ENCODE measurements around the gene KCNIP1.

The KCNIP1 gene

DNA sequence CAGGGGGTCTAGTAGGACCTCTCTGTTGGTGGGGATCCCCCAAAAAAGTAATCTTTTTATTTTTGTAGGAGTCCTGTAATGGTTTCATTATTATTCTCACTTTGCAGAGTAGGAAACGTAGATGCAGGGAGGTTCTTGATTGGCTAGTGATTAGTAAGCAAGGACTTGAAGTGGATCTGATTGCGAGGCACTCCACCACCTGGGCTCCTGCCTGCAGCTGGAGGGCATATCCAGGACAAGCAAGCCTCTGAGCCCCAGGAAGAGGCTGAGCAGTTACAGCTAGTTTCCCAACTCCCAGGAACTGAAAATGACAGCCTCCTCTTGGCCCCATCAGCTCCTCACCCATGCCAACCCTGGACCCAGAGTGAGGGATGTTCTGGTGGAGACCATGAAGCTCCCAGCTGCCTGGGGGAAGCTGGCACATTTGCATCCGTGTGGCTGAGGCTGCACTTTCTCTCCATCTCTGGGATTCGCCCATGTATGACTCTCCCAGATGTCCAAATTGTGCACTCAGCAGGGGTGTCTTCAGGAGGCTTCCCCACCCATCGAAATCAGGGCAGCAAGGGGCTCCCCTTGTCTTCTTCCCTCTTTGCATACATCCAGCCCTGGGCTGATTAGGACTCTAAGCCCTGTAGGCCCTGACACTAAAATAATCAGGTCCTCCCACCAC, 10.2 kb downstream of the KCNIP1 start:
- DNase-seq (ENCODE audit: low read depth): no peak
- TF ChIP-seq, protein P1, sequence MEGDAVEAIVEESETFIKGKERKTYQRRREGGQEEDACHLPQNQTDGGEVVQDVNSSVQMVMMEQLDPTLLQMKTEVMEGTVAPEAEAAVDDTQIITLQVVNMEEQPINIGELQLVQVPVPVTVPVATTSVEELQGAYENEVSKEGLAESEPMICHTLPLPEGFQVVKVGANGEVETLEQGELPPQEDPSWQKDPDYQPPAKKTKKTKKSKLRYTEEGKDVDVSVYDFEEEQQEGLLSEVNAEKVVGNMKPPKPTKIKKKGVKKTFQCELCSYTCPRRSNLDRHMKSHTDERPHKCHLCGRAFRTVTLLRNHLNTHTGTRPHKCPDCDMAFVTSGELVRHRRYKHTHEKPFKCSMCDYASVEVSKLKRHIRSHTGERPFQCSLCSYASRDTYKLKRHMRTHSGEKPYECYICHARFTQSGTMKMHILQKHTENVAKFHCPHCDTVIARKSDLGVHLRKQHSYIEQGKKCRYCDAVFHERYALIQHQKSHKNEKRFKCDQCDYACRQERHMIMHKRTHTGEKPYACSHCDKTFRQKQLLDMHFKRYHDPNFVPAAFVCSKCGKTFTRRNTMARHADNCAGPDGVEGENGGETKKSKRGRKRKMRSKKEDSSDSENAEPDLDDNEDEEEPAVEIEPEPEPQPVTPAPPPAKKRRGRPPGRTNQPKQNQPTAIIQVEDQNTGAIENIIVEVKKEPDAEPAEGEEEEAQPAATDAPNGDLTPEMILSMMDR (conservative IDR thresholded peaks at IDR 0.05; ENCODE audit: low read length): no peak
- H3K4me3 ChIP-seq (ENCODE audit: low read length): no peak overlapping the region

DNA sequence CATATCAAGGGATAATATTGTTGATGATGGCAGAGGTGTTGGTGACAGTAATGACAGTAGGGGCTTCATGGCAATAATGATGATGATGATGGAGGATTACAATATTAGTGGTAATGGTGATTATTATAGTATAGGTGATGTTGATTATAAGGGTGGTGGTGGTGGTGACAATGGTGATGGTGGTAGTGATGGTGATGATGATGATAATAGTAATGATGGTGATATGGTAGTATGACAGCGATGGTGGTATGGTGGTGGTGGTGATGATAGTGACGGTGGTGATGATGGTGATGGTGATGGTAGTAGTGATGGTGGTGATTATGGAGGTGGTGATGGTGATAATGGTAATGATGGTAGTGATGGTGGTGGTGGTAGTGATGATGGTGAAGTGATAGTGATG, 13.6 kb downstream of the KCNIP1 start:
- TF ChIP-seq, protein P1 (conservative IDR thresholded peaks at IDR 0.05; ENCODE audit: low read length): no peak
- DNase-seq (ENCODE audit: low read depth): no peak
- no peak overlapping the region for H3K4me3 ChIP-seq (ENCODE audit: low read length)

GRCh38 chr5:170518277-170518676, 14.5 kb downstream of the KCNIP1 start:
- no peak overlapping the region for H3K4me3 ChIP-seq (ENCODE audit: low read length)
- TF ChIP-seq, protein P1 (conservative IDR thresholded peaks at IDR 0.05; ENCODE audit: low read length): no peak
- DNase-seq (ENCODE audit: low read depth): no peak

- no peak overlapping the region for H3K4me3 ChIP-seq (ENCODE audit: low read length)
- no peak for DNase-seq (ENCODE audit: low read depth)
- TF ChIP-seq, protein P1 (conservative IDR thresholded peaks at IDR 0.05; ENCODE audit: low read length): no peak
Observed at GRCh38 chr5:170519549-170519948, 15.7 kb downstream of the KCNIP1 start.

GRCh38 chr5:170520372-170520771, 16.6 kb downstream of the KCNIP1 start:
- DNase-seq (ENCODE audit: low read depth): no peak
- no peak overlapping the region for H3K4me3 ChIP-seq (ENCODE audit: low read length)
- TF ChIP-seq, protein P1 (conservative IDR thresholded peaks at IDR 0.05; ENCODE audit: low read length): no peak

DNA sequence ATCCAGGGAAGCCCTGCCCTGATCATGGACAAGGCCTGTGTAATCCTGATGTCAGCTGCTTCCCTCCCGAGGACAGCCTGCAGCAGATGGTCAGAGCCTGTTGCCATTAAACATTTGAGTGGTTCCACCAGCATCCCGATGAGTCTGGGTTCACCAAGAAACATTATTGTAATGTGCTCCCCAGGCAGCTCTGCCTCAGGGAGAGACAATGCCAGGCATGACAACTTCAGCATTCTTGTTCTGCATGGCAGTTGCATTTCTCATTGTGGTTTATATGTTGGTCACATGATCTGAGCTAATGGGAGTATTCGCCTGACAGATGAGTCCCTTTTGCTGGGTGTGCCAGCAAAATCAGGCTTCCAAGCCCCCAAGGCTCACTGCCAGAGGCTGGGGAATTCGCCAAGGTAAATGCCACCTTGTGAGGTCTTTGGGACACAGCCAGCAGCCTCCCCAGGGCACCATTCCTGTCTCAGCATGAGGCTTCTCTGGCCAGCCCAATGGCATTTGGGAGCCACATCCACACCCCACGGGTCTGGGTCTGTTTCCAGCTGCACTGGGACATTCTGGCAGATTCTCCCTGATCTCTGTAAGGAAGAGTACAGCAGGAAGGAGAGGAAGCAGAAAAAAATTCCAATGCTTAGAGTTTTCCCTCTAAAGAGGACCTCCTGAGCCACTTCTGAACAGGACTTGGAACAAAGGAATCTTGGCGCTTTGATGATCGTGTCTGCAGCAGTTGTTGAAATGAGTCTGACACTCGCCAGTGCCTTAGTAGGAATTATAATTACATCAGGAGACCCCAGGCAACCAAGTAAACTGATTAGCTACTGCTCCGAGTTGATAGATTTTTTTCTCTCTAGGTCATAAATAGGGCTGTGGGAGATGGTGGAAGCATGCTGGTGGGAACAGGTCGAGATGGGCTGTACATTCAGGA, 18.7 kb downstream of the KCNIP1 start:
- no peak overlapping the region for H3K4me3 ChIP-seq (ENCODE audit: low read length)
- DNase-seq (ENCODE audit: low read depth): peak; percentile 87
- TF ChIP-seq, protein P1 (conservative IDR thresholded peaks at IDR 0.05; ENCODE audit: low read length): no peak
